ENCODE measurements around the gene SLC38A6.

Gene SLC38A6

DNA sequence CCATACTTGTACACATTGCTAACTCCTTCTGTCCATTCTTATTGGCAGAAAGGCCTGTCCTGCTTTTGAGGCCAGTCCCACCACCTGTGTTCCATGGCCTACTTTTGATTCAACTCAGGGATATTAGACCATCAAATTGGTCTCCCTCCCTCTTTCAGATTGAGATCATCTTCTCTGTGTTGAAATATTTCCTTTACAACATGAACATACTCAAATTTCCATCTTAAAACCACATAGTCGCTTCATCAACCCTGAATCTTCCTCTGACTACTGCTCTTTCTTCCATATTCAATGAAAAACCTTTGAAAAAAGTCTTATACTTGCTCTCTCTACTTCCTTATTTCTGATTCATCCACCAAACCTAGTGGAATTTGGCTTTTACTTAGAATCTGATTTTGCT lies 35.1 kb upstream of the SLC38A6 start:
- no peaks in the 10 kb centered on the region for H3K9me3 ChIP-seq
- no peak overlapping the region for H3K4me3 ChIP-seq (ENCODE audit: low read depth in 1 of 2, low read length in 1 of 2)
- no peak overlapping the region for H3K27ac ChIP-seq
- TF ChIP-seq, protein P1, sequence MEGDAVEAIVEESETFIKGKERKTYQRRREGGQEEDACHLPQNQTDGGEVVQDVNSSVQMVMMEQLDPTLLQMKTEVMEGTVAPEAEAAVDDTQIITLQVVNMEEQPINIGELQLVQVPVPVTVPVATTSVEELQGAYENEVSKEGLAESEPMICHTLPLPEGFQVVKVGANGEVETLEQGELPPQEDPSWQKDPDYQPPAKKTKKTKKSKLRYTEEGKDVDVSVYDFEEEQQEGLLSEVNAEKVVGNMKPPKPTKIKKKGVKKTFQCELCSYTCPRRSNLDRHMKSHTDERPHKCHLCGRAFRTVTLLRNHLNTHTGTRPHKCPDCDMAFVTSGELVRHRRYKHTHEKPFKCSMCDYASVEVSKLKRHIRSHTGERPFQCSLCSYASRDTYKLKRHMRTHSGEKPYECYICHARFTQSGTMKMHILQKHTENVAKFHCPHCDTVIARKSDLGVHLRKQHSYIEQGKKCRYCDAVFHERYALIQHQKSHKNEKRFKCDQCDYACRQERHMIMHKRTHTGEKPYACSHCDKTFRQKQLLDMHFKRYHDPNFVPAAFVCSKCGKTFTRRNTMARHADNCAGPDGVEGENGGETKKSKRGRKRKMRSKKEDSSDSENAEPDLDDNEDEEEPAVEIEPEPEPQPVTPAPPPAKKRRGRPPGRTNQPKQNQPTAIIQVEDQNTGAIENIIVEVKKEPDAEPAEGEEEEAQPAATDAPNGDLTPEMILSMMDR (IDR thresholded peaks at IDR 0.05) = no peak
- H3K27me3 ChIP-seq = no peaks in the 10 kb centered on the region
- no peaks in the 10 kb centered on the region for H3K36me3 ChIP-seq
- H3K4me1 ChIP-seq (ENCODE audit: control insufficient read depth in 1 of 2, insufficient read depth in 1 of 2, low read depth in 1 of 2, low read length in 1 of 2) = peaks cover 8 to 27% of the 10 kb centered on the region in 2 experiments

DNA sequence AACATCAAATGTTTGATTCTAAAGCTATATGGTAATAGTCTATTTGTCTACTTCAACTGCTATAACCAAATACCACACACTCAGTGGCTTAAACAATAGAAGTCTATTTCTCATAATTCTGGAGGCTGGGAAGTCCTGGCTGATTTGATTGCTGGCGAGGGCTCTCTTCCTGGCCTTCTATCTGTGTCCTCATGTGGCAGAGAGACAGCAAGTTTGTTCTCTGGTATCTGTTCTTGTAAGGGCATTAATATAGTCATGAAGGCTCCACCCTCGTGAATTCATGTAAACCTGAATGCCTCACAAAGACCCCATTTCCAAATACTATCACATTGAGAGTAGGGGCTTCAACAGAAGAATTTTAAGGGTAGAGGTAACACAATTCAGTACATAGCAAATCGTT lies 34.3 kb upstream of the SLC38A6 start:
- H3K27ac ChIP-seq = no peak overlapping the region
- no peaks in the 10 kb centered on the region for H3K27me3 ChIP-seq
- peaks cover 8 to 27% of the 10 kb centered on the region in 2 experiments for H3K4me1 ChIP-seq (ENCODE audit: control insufficient read depth in 1 of 2, insufficient read depth in 1 of 2, low read depth in 1 of 2, low read length in 1 of 2)
- no peaks in the 10 kb centered on the region for H3K9me3 ChIP-seq
- no peaks in the 10 kb centered on the region for H3K36me3 ChIP-seq
- TF ChIP-seq, protein P1 (IDR thresholded peaks at IDR 0.05) = no peak
- H3K4me3 ChIP-seq (ENCODE audit: low read depth in 1 of 2, low read length in 1 of 2) = no peak overlapping the region

GRCh38 chr14:60951776-60952435 lies 29.1 kb upstream of the SLC38A6 start:
- Histone ChIP-seq H3K27ac (no peak overlapping the region), H3K27me3 (no peaks in the 10 kb centered on the region), H3K4me3 (ENCODE audit: low read depth in 1 of 2, low read length in 1 of 2) (no peak overlapping the region), H3K4me1 (ENCODE audit: control insufficient read depth in 1 of 2, insufficient read depth in 1 of 2, low read depth in 1 of 2, low read length in 1 of 2) (peaks cover 8 to 17% of the 10 kb centered on the region in 2 experiments), H3K36me3 (no peaks in the 10 kb centered on the region), H3K9me3 (no peaks in the 10 kb centered on the region)
- TF ChIP-seq, protein P1 (IDR thresholded peaks at IDR 0.05) = no peak

- Histone ChIP-seq H3K4me3 (ENCODE audit: low read depth in 1 of 2, low read length in 1 of 2) (no peak overlapping the region), H3K9me3 (peaks cover 15% of the 10 kb centered on the region), H3K27ac (no peak overlapping the region), H3K27me3 (no peaks in the 10 kb centered on the region), H3K36me3 (no peaks in the 10 kb centered on the region), H3K4me1 (ENCODE audit: control insufficient read depth in 1 of 2, insufficient read depth in 1 of 2, low read depth in 1 of 2, low read length in 1 of 2) (no peaks in the 10 kb centered on the region)
- TF ChIP-seq, protein P1 (IDR thresholded peaks at IDR 0.05) = no peak
Observed at GRCh38 chr14:60956202-60956601, 24.8 kb upstream of the SLC38A6 start.

GRCh38 chr14:60956632-60957031 lies 24.4 kb upstream of the SLC38A6 start:
- Histone ChIP-seq H3K36me3 (no peaks in the 10 kb centered on the region), H3K9me3 (peaks cover 15% of the 10 kb centered on the region), H3K27me3 (no peaks in the 10 kb centered on the region), H3K27ac (no peak overlapping the region), H3K4me3 (ENCODE audit: low read depth in 1 of 2, low read length in 1 of 2) (no peak overlapping the region), H3K4me1 (ENCODE audit: control insufficient read depth in 1 of 2, insufficient read depth in 1 of 2, low read depth in 1 of 2, low read length in 1 of 2) (no peaks in the 10 kb centered on the region)
- TF ChIP-seq, protein P1 (IDR thresholded peaks at IDR 0.05) = no peak

Data from neutrophil (primary cell).